ENCODE measurements around the gene PLCH2.

PLCH2 gene

GRCh38 chr1:2489615-2490014, 13.5 kb downstream of the PLCH2 start:
- DNase-seq (ENCODE audit: low read depth): no peak
- TF ChIP-seq CTCF (conservative IDR thresholded peaks at IDR 0.05; ENCODE audit: low read depth, low read length): no peak
- no peak overlapping the region for H3K4me3 ChIP-seq (ENCODE audit: low read length)

- TF ChIP-seq CTCF (conservative IDR thresholded peaks at IDR 0.05; ENCODE audit: low read depth, low read length): no peak
- DNase-seq (ENCODE audit: low read depth): no peak
- no peak overlapping the region for H3K4me3 ChIP-seq (ENCODE audit: low read length)
Observed at GRCh38 chr1:2492091-2492490, 16.0 kb downstream of the PLCH2 start.

GRCh38 chr1:2493218-2493617, 17.1 kb downstream of the PLCH2 start:
- no peak overlapping the region for H3K4me3 ChIP-seq (ENCODE audit: low read length)
- DNase-seq (ENCODE audit: low read depth): no peak
- no peak for TF ChIP-seq CTCF (conservative IDR thresholded peaks at IDR 0.05; ENCODE audit: low read depth, low read length)

GRCh38 chr1:2493691-2494322, 17.7 kb downstream of the PLCH2 start:
- no peak for DNase-seq (ENCODE audit: low read depth)
- no peak for TF ChIP-seq CTCF (conservative IDR thresholded peaks at IDR 0.05; ENCODE audit: low read depth, low read length)
- no peak overlapping the region for H3K4me3 ChIP-seq (ENCODE audit: low read length)

- H3K4me3 ChIP-seq (ENCODE audit: low read length): no peak overlapping the region
- no peak for DNase-seq (ENCODE audit: low read depth)
- TF ChIP-seq CTCF (conservative IDR thresholded peaks at IDR 0.05; ENCODE audit: low read depth, low read length): no peak
Observed at GRCh38 chr1:2494323-2494693, 18.2 kb downstream of the PLCH2 start.

GRCh38 chr1:2495026-2495425, 18.9 kb downstream of the PLCH2 start:
- no peak for TF ChIP-seq CTCF (conservative IDR thresholded peaks at IDR 0.05; ENCODE audit: low read depth, low read length)
- no peak overlapping the region for H3K4me3 ChIP-seq (ENCODE audit: low read length)
- no peak for DNase-seq (ENCODE audit: low read depth)

- TF ChIP-seq CTCF (conservative IDR thresholded peaks at IDR 0.05; ENCODE audit: low read depth, low read length): no peak
- DNase-seq (ENCODE audit: low read depth): no peak
- H3K4me3 ChIP-seq (ENCODE audit: low read length): no peak overlapping the region
Observed at GRCh38 chr1:2495546-2495945, 19.5 kb downstream of the PLCH2 start.
